Measurements from ENCODE around the gene DAAM1. TPM values are rescaled to one million over a fixed set of nuclear protein-coding genes. Genes with fewer than 3 reads are reported as not detected.

Gene DAAM1
- total and polyA plus RNA-seq, 12 donors: 7.4 to 37.4 (median 24.9) TPM

DNA sequence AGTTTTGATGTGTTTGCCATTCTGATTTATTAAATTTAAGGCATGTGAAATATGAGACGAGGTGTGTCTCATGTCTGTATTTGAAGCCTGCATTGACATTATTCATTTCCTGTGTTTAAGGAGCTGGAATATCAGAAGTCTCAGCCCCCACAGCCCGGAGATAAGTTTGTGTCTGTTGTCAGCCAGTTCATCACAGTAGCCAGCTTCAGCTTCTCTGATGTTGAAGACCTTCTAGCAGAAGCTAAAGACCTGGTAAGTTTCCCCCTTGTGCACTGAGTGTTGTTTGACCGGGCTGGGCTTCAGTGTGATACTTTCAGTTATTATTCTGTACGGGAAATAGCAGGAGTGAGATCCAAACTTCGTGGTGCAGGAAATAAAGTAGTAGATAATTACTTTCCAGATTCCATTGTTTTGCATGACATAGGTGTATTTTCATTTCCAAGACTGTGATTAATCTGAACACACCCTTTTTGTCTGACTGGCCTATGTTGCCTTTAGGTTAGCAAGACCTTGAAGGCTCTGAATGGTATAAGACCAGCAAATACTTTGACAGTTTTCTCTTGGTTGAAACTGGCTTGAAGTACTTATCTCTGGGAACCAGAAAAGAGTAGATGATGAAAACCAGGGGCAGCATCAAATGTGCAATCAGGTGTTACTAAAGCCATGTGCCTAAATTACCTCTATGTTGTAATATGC, 175.2 kb downstream of the DAAM1 start:
- intact Hi-C loops (cut with DNase I): no loop called here
- no peak for DNase-seq
- H3K27me3 ChIP-seq: no peaks in the 10 kb centered on the region
- peak overlapping the region in 1 of 5 donors; percentile 61 for H3K27ac ChIP-seq
- H3K4me1 ChIP-seq (replicated peaks in 1 of 2): peaks cover 7 to 26% of the 10 kb centered on the region in 2 donors
- H3K4me3 ChIP-seq: no peak overlapping the region
- 61 to 73% (median 69%) methylated on average over 5 of the region's 5 CpGs for WGBS, 4 donors
- TF ChIP-seq CTCF (IDR thresholded peaks at IDR 0.05): no peak
- TF ChIP-seq POLR2A (IDR thresholded peaks at IDR 0.05): no peak
- peaks cover 0 to 14% of the 10 kb centered on the region in 2 donors for H3K36me3 ChIP-seq (replicated peaks in 1 of 2)
- H3K9me3 ChIP-seq (replicated peaks in 1 of 3): no peaks in the 10 kb centered on the region

GRCh38 chr14:59370158-59370742, 181.8 kb downstream of the DAAM1 start:
- Histone ChIP-seq H3K4me3 (no peak overlapping the region), H3K4me1 (replicated peaks in 1 of 2) (peaks cover 0 to 4% of the 10 kb centered on the region in 2 donors), H3K9me3 (replicated peaks in 1 of 3) (no peaks in the 10 kb centered on the region), H3K27ac (no peak overlapping the region), H3K27me3 (no peaks in the 10 kb centered on the region), H3K36me3 (replicated peaks in 1 of 2) (peaks cover 0 to 17% of the 10 kb centered on the region in 2 donors)
- no peak for DNase-seq
- TF ChIP-seq POLR2A (IDR thresholded peaks at IDR 0.05) (no peak), CTCF (IDR thresholded peaks at IDR 0.05) (no peak)
- WGBS, 4 donors: 91 to 94% (median 93%) methylated on average over 3 of the region's 3 CpGs
- intact Hi-C loops (cut with DNase I): no loop called here

- TF ChIP-seq POLR2A (IDR thresholded peaks at IDR 0.05) (no peak), CTCF (IDR thresholded peaks at IDR 0.05) (no peak)
- DNase-seq: no peak
- no peak overlapping the region for H3K4me3 ChIP-seq
- intact Hi-C loops (cut with DNase I): no loop called here
- no peaks in the 10 kb centered on the region for H3K9me3 ChIP-seq (replicated peaks in 1 of 3)
- H3K27ac ChIP-seq: peak overlapping the region in 1 of 5 donors; percentile 66
- 51 to 61% (median 55%) methylated on average over 2 of the region's 2 CpGs for WGBS, 4 donors
- no peaks in the 10 kb centered on the region for H3K27me3 ChIP-seq
- H3K36me3 ChIP-seq (replicated peaks in 1 of 2): peaks cover 0 to 17% of the 10 kb centered on the region in 2 donors
- H3K4me1 ChIP-seq (replicated peaks in 1 of 2): peaks cover 0 to 4% of the 10 kb centered on the region in 2 donors
Measured at GRCh38 chr14:59371771-59372170, 183.3 kb downstream of the DAAM1 start.

GRCh38 chr14:59374048-59374447, 185.6 kb downstream of the DAAM1 start:
- H3K4me3 ChIP-seq: no peak overlapping the region
- no peaks in the 10 kb centered on the region for H3K36me3 ChIP-seq (replicated peaks in 1 of 2)
- peaks cover 0 to 10% of the 10 kb centered on the region in 2 donors for H3K4me1 ChIP-seq (replicated peaks in 1 of 2)
- no peaks in the 10 kb centered on the region for H3K9me3 ChIP-seq (replicated peaks in 1 of 3)
- H3K27ac ChIP-seq: no peak overlapping the region
- TF ChIP-seq POLR2A (IDR thresholded peaks at IDR 0.05): no peak
- no peak for TF ChIP-seq CTCF (IDR thresholded peaks at IDR 0.05)
- intact Hi-C loops (cut with DNase I): no loop called here
- no peaks in the 10 kb centered on the region for H3K27me3 ChIP-seq
- no peak for DNase-seq
- WGBS, 4 donors: 78 to 84% (median 81%) methylated on average over 3 of the region's 3 CpGs
